Placental epithelial cell (primary cell): ENCODE measurements around the gene GNB2. TPM values are rescaled to one million over a fixed set of nuclear protein-coding genes. Genes with fewer than 3 reads are reported as not detected.

ENCODE experiments used
- total RNA-seq: library from RNA; depleted of rRNA; stranded (reverse); fragments of >200 nt; gene quantifications from 2 replicates; pipeline ENCODE4 v1.2.3, GENCODE V29; 2012

The GNB2 gene
- total RNA-seq, result 110 and 162 TPM in 2 replicates

GRCh38 chr7:100673302-100673941 lies at the start of gene GNB2:
TSS of gene GNB2 (plus strand) at chr7:100673740. CDS start at chr7:100676266, 2,526 bp downstream.

DNA sequence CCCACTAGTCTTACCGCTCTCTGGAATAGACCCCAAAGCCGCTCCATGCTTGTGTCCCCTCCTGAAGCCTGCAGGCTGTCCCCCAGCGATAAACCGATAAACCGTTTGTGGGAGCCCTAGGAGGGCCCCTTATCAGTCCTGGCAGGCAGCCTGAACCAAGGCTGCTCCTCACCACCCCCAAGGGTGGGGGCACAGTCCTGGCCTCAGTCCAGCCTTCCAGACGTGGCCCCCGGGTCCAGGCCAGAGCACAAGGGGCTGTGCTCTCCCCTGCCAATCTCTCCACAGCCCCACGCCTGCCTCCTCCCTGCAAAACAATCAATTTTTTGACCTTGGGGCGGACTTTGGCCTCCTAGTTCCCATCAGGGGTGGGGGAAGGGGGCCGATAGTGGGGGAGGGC lies 32.1 kb upstream of the GNB2 start, which contains the start of gene TFR2:
Gene TFR2 (minus strand): TSS at position 90 of the 397 bp plus-strand sequence. CDS start 43 bp downstream, at position 47.

GRCh38 chr7:100655908-100656674 lies 17.4 kb upstream of the GNB2 start, which contains the start of gene ACTL6B:
TSS of gene ACTL6B (minus strand) at chr7:100656448. CDS start at chr7:100656354, 94 bp downstream.

DNA sequence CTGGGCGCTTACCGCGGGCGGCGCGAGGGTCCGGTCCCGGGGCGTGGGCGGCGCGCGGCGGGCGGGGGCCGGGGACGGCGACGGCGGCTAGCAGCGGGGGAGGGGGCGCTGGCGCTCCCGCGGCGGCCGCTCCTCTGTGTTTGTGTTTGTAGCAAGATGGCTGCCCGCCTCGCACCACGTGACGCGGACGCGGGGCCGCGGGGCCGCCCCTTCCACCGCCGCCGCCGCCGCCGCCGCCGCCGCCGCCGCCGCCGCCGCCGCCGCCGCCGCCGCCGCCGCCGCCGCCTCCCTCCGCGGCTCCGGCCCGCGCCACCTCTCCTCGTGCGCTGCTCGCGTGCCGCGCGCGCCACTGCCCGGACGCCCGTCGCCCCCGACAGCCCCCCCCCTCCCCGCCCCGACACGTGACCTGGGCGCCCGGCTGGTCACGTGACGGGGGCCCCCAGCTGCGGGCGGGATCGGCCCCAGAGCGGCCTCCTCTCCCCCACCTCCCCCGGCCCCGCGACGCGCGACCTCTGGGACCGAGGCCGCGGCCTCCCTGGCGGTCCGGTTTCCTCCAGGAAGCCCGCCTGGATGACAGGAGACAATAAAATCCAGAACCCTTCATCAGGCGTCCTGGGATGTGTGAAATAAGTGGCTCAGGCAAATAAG lies 20.7 kb downstream of the GNB2 start, which contains the start of gene GIGYF1:
Gene GIGYF1 (minus strand): TSS at position 153 of the 648 bp plus-strand sequence. CDS start 6,012 bp downstream, outside the sequence.

DNA sequence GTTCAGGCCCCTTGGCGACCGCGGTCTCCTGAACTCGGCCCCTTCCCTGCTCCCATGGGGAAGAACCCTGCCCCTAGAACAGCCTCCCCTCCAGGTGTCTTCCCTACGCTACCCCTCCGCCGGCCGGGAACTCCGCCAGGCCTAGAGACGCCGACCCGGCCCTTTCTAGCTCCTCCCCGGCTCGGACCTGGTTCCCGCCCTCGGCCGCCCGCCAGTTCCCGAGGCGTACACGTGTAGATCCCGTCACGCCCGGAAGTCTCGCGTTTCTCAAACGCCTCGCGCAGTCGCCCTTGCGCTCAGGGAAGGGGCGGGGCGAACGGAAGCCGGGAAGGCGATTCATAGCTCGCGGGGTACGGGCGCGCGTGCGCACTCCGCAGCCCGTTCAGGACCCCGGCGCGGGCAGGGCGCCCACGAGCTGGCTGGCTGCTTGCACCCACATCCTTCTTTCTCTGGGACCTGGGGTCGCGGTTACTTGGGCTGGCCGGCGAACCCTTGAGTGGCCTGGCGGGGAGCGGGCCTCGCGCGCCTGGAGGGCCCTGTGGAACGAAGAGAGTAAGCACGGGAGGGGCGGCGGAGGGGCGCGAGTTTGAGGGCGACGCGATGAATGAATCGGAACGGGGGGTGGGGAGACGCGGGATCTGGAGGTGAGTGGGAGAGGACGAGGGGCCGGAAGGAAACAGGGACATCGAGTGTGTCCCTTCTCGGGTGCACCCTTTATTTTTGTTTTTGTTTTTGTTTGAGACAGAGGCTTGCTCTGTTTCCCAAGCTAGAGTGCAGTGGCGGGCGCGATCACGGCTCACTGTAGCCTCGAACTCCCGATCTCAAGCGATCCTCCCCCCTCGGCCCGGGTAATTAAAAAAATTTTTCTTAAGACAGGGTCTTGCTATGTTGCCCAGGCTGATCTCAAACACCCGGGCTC lies 32.5 kb downstream of the GNB2 start, which contains the start of gene POP7:
Gene POP7 (plus strand): TSS at position 369 of the 919 bp plus-strand sequence. CDS start 710 bp downstream, outside the sequence.

DNA sequence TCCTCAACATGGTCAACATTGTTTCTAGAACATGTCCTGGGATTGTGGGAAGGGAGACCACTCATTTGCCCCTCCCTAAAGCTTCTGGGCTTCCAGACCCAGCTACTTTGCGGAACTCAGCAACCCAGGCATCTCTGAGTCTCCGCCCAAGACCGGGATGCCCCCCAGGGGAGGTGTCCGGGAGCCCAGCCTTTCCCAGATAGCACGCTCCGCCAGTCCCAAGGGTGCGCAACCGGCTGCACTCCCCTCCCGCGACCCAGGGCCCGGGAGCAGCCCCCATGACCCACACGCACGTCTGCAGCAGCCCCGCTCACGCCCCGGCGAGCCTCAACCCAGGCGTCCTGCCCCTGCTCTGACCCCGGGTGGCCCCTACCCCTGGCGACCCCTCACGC lies 46.7 kb downstream of the GNB2 start, which contains the start of gene EPO:
Gene EPO (plus strand): TSS at position 190 of the 392 bp plus-strand sequence. CDS start 513 bp downstream, outside the sequence.

Other genes starting within 250 kb of the GNB2 start
- 1.6 and 4.3 TPM in 2 replicates for gene ZCWPW1, start 245.0 kb upstream of the GNB2 start, total RNA-seq
- 34.1 and 47.5 TPM in 2 replicates for gene MEPCE, start 243.9 kb upstream of the GNB2 start, total RNA-seq
- 6.3 and 12.5 TPM in 2 replicates for gene PPP1R35, start 237.2 kb upstream of the GNB2 start, total RNA-seq
- 0.87 and 1.2 TPM in 2 replicates for gene SPACDR, start 209.5 kb upstream of the GNB2 start, total RNA-seq
- gene TSC22D4, start 194.5 kb upstream of the GNB2 start, total RNA-seq, result 23.5 and 29.4 TPM in 2 replicates
- gene NYAP1, start 189.8 kb upstream of the GNB2 start, total RNA-seq, result 0.87 and 2.0 TPM in 2 replicates
- 11.8 and 20.2 TPM in 2 replicates for gene AGFG2, start 134.5 kb upstream of the GNB2 start, total RNA-seq
- 0.79 TPM in 1 of 2 replicates, not detected in the other for gene SAP25, start 99.8 kb upstream of the GNB2 start, total RNA-seq
- 19.6 and 52.1 TPM in 2 replicates for gene LRCH4, start 87.6 kb upstream of the GNB2 start, total RNA-seq
- 0.39 and 0.54 TPM in 2 replicates for gene FBXO24, start 87.4 kb upstream of the GNB2 start, total RNA-seq
- gene PCOLCE, start 71.4 kb upstream of the GNB2 start, total RNA-seq, result 2.7 and 9.8 TPM in 2 replicates
- gene MOSPD3, start 61.2 kb upstream of the GNB2 start, total RNA-seq, result 13.6 and 20.4 TPM in 2 replicates
- 1.2 and 1.7 TPM in 2 replicates for gene TFR2, start 32.2 kb upstream of the GNB2 start, total RNA-seq
- not detected in 2 replicates for gene ACTL6B, start 17.3 kb upstream of the GNB2 start, total RNA-seq
- 23.4 and 30.2 TPM in 2 replicates for gene GIGYF1, start 20.5 kb downstream of the GNB2 start, total RNA-seq
- 30.6 and 40.0 TPM in 2 replicates for gene POP7, start 32.4 kb downstream of the GNB2 start, total RNA-seq
- 0.22 and 0.39 TPM in 2 replicates for gene EPO, start 46.7 kb downstream of the GNB2 start, total RNA-seq
- gene ZAN, start 59.9 kb downstream of the GNB2 start, total RNA-seq, result not detected in 2 replicates
- 172 and 189 TPM in 2 replicates for gene EPHB4, start 153.8 kb downstream of the GNB2 start, total RNA-seq
- 26.7 and 46.5 TPM in 2 replicates for gene SLC12A9, start 179.0 kb downstream of the GNB2 start, total RNA-seq
- 67.5 and 94.1 TPM in 2 replicates for gene TRIP6, start 193.6 kb downstream of the GNB2 start, total RNA-seq
- 39.0 and 53.0 TPM in 2 replicates for gene SRRT, start 201.4 kb downstream of the GNB2 start, total RNA-seq
- 9.3 and 11.0 TPM in 2 replicates for gene UFSP1, start 216.0 kb downstream of the GNB2 start, total RNA-seq
- gene ACHE, start 222.1 kb downstream of the GNB2 start, total RNA-seq, result 1.5 and 2.0 TPM in 2 replicates